T-cell (primary cell): ENCODE measurements around the gene GPR83. TPM values are rescaled to one million over a fixed set of nuclear protein-coding genes. Genes with fewer than 3 reads are reported as not detected.

Experiments used
- ATAC-seq, 4 experiments: fragments of 200-7000 bp in 3 of 4; fragments of 150-1000 bp in 1 of 4; cut with Tn5 transposase; replicated peaks in 1 of 4; 1 replicate in 3 of 4; 2 replicates in 1 of 4; pipeline ENCODE4 v1.10.0; 2021; ENCODE audit warnings: moderate library complexity in 3 of 4, mild to moderate bottlenecking in 2 of 4, moderate number of reproducible peaks in 1 of 4
- CTCF ChIA-PET, 2 donors: fragments of 300-600 bp; sonication (Branson Sonifier 250); formaldehyde crosslinking; loops; one replicate each; lab custom pipeline; 2022; ENCODE audit warnings: antibody characterized with exemption in 2 of 2; lab: Charles Lee
- POLR2A ChIA-PET, 2 donors: fragments of 300-600 bp; sonication (Branson Sonifier 250); formaldehyde crosslinking; loops; one replicate each; lab custom pipeline; 2022; ENCODE audit warnings: antibody characterized with exemption in 2 of 2; lab: Charles Lee
- DNase-seq, 35 experiments: peaks; one replicate each; pipeline versions ENCODE4 v3.0.0 to v3.0.0-alpha.2; 2013 to 2023
- H3K27ac ChIP-seq: one replicate; pipeline ENCODE4 v1.5.1; 2013; ENCODE audit warnings: low read length
- H3K27me3 ChIP-seq, 2 experiments: replicated peaks in 1 of 2; 1 replicate in 1 of 2; 2 replicates in 1 of 2; pipeline versions ENCODE4 v1.6.1 to v1.7.0; 2013; ENCODE audit warnings: low read length in 1 of 2, mixed read lengths in 1 of 2; ENCODE audit not compliant: control insufficient read depth in 2 of 2, insufficient read depth in 2 of 2; ENCODE audit errors: extremely low read depth in 1 of 2
- H3K36me3 ChIP-seq, 2 donors: 1 replicate in 1 of 2; 2 replicates in 1 of 2; pipeline versions ENCODE4 v1.6.1 to v1.7.0; 2013; ENCODE audit warnings: low read length in 1 of 2; ENCODE audit not compliant: control insufficient read depth in 2 of 2, insufficient read depth in 1 of 2; ENCODE audit errors: extremely low read depth in 1 of 2
- H3K4me1 ChIP-seq, 2 experiments: 1 replicate in 1 of 2; 2 replicates in 1 of 2; pipeline versions ENCODE4 v1.6.1 to v1.7.0; 2013; ENCODE audit warnings: low read length in 2 of 2, mixed read lengths in 1 of 2; ENCODE audit not compliant: insufficient read depth in 2 of 2, control insufficient read depth in 1 of 2; ENCODE audit errors: extremely low read depth in 1 of 2
- H3K4me3 ChIP-seq, 2 donors: 1 replicate in 1 of 2; 2 replicates in 1 of 2; pipeline versions ENCODE4 v1.5.1 to v1.7.0; 2013; ENCODE audit warnings: mild to moderate bottlenecking in 2 of 2, low read length in 1 of 2, moderate library complexity in 1 of 2; ENCODE audit not compliant: control insufficient read depth in 1 of 2; ENCODE audit errors: extremely low read depth in 1 of 2
- H3K9me3 ChIP-seq: 2 replicates; pipeline ENCODE4 v1.7.0; 2013
- H3K27ac Mint-ChIP-seq, 2 donors: one replicate each; pipeline ENCODE4 v1.8.0; 2020 to 2021; ENCODE audit warnings: mild to moderate bottlenecking in 2 of 2, mixed read lengths in 2 of 2
- H3K27me3 Mint-ChIP-seq, 2 donors: one replicate each; pipeline ENCODE4 v1.8.0; 2021 to 2022; ENCODE audit warnings: mixed read lengths in 2 of 2
- H3K36me3 Mint-ChIP-seq: one replicate; pipeline ENCODE4 v1.8.0; 2021; ENCODE audit warnings: mixed read lengths
- H3K4me1 Mint-ChIP-seq, 3 donors: one replicate each; pipeline ENCODE4 v1.8.0; 2020 to 2022; ENCODE audit warnings: mixed read lengths in 3 of 3, mild to moderate bottlenecking in 1 of 3
- H3K4me3 Mint-ChIP-seq, 3 donors: one replicate each; pipeline ENCODE4 v1.8.0; 2020 to 2022; ENCODE audit warnings: mild to moderate bottlenecking in 3 of 3, mixed read lengths in 3 of 3, moderate library complexity in 3 of 3
- H3K9me3 Mint-ChIP-seq, 3 donors: one replicate each; pipeline ENCODE4 v1.8.0; 2020 to 2022; ENCODE audit warnings: mixed read lengths in 3 of 3
- WGBS: methylation state at CpG from one replicate; pipeline ENCODE4 v1.1.5; 2013; ENCODE audit warnings: missing lambda C conversion rate; ENCODE audit not compliant: insufficient coverage; 5-methylcytosine and 5-hydroxymethylcytosine counted together
- total RNA-seq, 35 experiments: library from RNA in 6 of 35; stranded (reverse) in 6 of 35; fragments of 120-200 nt in 1 of 35; gene quantifications; one replicate each; pipeline versions ENCODE4 v1.2.1 to v1.2.4 and lab custom pipeline; 2013 to 2026

The GPR83 gene
- total RNA-seq, 5 donors from 2014 or later (not counting 1 experiment from before 2014, with no cell fraction given), result 0.06 to 0.16 (median 0.12) TPM; not detected in 1

- no peak overlapping the region for H3K27ac Mint-ChIP-seq
- WGBS, result 60% methylated on average over 1 of the region's 4 CpGs
- H3K27ac ChIP-seq, result no peak overlapping the region
- peaks cover 15 to 18% of the 10 kb centered on the region in 2 donors for H3K27me3 Mint-ChIP-seq
- peaks cover 8 to 12% of the 10 kb centered on the region in 2 experiments for H3K27me3 ChIP-seq
- H3K9me3 ChIP-seq, result no peaks in the 10 kb centered on the region
- peaks cover 33 to 53% (median 45%) of the 10 kb centered on the region in 3 donors for H3K9me3 Mint-ChIP-seq
- no peak overlapping the region for H3K4me3 Mint-ChIP-seq
- H3K4me3 ChIP-seq, result no peak overlapping the region
- DNase-seq, result no peak
- ChIA-PET CTCF (no interaction called here), POLR2A (no interaction called here)
- H3K36me3 ChIP-seq, result no peaks in the 10 kb centered on the region
- H3K4me1 ChIP-seq, result peaks cover 0 to 4% of the 10 kb centered on the region in 2 experiments
- peaks cover 5 to 8% (median 8%) of the 10 kb centered on the region in 3 donors for H3K4me1 Mint-ChIP-seq
- ATAC-seq, result no peak
- peaks cover 25% of the 10 kb centered on the region for H3K36me3 Mint-ChIP-seq
These were observed 4.0 kb upstream of the GPR83 start for GRCh38 chr11:94405062-94405833.

DNA sequence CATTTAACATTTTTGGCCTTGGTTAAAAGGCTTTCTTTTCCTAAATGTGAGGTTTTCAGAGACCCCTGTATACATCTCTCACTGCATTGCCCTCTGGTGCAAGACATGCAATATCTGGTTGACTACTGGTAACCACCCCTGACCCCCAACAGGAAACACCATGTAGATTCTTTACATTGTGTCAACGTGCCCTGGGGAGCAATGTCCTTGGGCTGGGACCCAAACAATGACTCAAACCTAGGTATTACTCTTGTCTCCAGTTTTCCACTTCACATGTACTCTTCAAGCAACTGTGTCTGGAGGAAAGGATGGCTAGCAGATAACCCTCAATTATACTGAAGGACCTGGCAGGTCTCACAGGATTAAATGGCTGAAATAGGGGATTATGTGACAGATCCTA lies 1.1 kb upstream of the GPR83 start:
- Histone ChIP-seq H3K9me3 (no peaks in the 10 kb centered on the region), H3K27me3 (peaks cover 8 to 32% of the 10 kb centered on the region in 2 experiments), H3K36me3 (no peaks in the 10 kb centered on the region), H3K27ac (no peak overlapping the region), H3K4me3 (no peak overlapping the region), H3K4me1 (peaks cover 0 to 4% of the 10 kb centered on the region in 2 experiments)
- Mint-ChIP-seq H3K9me3 (peaks cover 16 to 27% (median 26%) of the 10 kb centered on the region in 3 donors), H3K27me3 (peaks cover 43 to 45% of the 10 kb centered on the region in 2 donors), H3K27ac (no peak overlapping the region), H3K36me3 (peaks cover 2% of the 10 kb centered on the region), H3K4me3 (no peak overlapping the region), H3K4me1 (peaks cover 5 to 10% (median 9%) of the 10 kb centered on the region in 3 donors)
- ATAC-seq (no peak), DNase-seq (no peak)
- WGBS, result no CpG with 5 or more reads among the region's 1 CpG
- ChIA-PET CTCF (no interaction called here), POLR2A (no interaction called here)

DNA sequence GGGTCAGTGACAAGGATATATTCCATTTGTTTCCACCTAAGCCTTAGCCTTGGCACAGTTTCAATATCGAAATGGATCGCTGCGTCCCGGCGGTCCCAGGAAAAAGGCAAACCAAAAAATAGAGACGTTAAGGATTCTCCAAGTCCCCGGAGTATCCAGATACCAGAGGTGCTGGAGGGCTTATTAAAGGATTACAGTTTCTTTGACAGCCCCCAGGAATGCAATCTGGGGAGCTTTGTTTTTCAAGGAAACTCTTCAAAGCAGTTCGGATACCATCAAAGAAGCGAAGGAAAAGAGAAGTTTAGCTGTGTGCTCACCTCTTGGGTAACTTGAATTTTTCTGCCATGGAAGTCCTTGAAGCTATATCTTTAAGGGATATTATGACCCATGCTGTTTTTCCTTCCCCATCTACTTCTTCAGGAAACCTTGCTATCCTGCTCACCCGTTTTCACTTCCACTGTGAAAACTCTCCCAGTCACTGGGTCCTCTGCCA lies 600 bp upstream of the GPR83 start:
- Histone ChIP-seq H3K36me3 (no peaks in the 10 kb centered on the region), H3K27ac (no peak overlapping the region), H3K4me3 (no peak overlapping the region), H3K27me3 (peaks cover 8 to 36% of the 10 kb centered on the region in 2 experiments), H3K9me3 (no peaks in the 10 kb centered on the region), H3K4me1 (peaks cover 0 to 4% of the 10 kb centered on the region in 2 experiments)
- peaks cover 48 to 49% of the 10 kb centered on the region in 2 donors for H3K27me3 Mint-ChIP-seq
- POLR2A ChIA-PET, result no interaction called here
- H3K27ac Mint-ChIP-seq, result no peak overlapping the region
- WGBS, result 38% methylated on average over 8 of the region's 10 CpGs
- CTCF ChIA-PET, result no interaction called here
- no peak overlapping the region for H3K4me3 Mint-ChIP-seq
- peaks cover 15 to 23% (median 21%) of the 10 kb centered on the region in 3 donors for H3K9me3 Mint-ChIP-seq
- no peak for ATAC-seq
- no peak for DNase-seq
- H3K36me3 Mint-ChIP-seq, result no peaks in the 10 kb centered on the region
- H3K4me1 Mint-ChIP-seq, result peaks cover 5 to 10% (median 9%) of the 10 kb centered on the region in 3 donors

DNA sequence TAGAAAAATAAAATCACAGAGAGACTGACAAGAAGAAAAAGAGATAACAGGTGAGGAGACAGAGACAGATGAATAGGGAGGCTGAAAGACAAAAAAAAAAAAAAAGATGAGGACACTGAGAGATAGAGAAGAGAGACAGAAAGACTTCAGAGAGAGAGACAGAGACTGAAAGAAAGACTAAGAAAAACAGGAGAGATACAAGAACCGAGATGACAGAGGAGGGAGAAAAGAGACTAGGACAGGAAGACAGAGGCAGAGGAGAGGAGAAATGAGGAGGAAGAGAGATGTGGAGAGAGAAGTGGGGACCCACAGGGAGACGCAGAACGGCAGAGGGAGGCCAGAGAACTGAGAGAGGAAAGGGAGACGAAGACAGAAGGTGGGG lies 771 bp downstream of the GPR83 start:
- peaks cover 0 to 4% of the 10 kb centered on the region in 2 experiments for H3K4me1 ChIP-seq
- Mint-ChIP-seq H3K27ac (no peak overlapping the region), H3K27me3 (peaks cover 53 to 57% of the 10 kb centered on the region in 2 donors)

DNA sequence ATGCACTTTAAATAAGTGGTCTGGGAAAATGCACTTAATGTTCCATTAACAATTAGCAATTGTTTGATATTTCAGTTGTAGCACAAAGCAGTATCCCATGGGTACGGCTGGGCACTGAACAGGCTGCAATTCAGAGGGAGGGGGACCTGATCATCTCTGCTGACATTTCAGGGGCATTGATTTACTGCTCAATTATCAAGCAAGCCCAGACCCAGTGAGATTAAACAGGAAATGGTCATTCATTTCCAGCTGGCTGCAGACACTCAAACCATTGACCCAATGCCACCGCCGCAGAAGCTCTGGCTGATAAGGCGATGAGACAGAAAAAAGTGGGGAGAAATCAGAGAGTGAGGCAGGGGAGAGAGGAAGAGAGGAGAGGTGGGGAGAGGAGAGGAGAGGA lies 1.2 kb downstream of the GPR83 start:
- H3K9me3 Mint-ChIP-seq, result peaks cover 8 to 11% (median 11%) of the 10 kb centered on the region in 3 donors
- Histone ChIP-seq H3K4me3 (no peak overlapping the region), H3K9me3 (no peaks in the 10 kb centered on the region), H3K27ac (no peak overlapping the region), H3K27me3 (peaks cover 8 to 44% of the 10 kb centered on the region in 2 experiments), H3K36me3 (no peaks in the 10 kb centered on the region), H3K4me1 (peaks cover 0 to 4% of the 10 kb centered on the region in 2 experiments)
- DNase-seq (no peak), ATAC-seq (no peak)
- peaks cover 53 to 61% of the 10 kb centered on the region in 2 donors for H3K27me3 Mint-ChIP-seq
- ChIA-PET POLR2A (no interaction called here), CTCF (no interaction called here)
- 40% methylated on average over 1 of the region's 4 CpGs for WGBS
- peaks cover 5 to 10% (median 9%) of the 10 kb centered on the region in 3 donors for H3K4me1 Mint-ChIP-seq
- H3K36me3 Mint-ChIP-seq, result no peaks in the 10 kb centered on the region
- peak overlapping the region in 1 of 3 donors; percentile 46 for H3K4me3 Mint-ChIP-seq
- no peak overlapping the region for H3K27ac Mint-ChIP-seq

More for the DNA sequence above, 771 bp downstream of the GPR83 start:
- ChIA-PET POLR2A (no interaction called here), CTCF (no interaction called here)
- peaks cover 8 to 43% of the 10 kb centered on the region in 2 experiments for H3K27me3 ChIP-seq
- H3K4me3 ChIP-seq, result no peak overlapping the region
- 22% methylated on average over 4 of the region's 4 CpGs for WGBS
- ATAC-seq (no peak), DNase-seq (no peak)
- H3K4me1 Mint-ChIP-seq, result peaks cover 5 to 10% (median 9%) of the 10 kb centered on the region in 3 donors
- no peaks in the 10 kb centered on the region for H3K36me3 ChIP-seq
- H3K36me3 Mint-ChIP-seq, result no peaks in the 10 kb centered on the region
- H3K27ac ChIP-seq, result no peak overlapping the region
- no peaks in the 10 kb centered on the region for H3K9me3 ChIP-seq
- peak overlapping the region in 1 of 3 donors; percentile 46 for H3K4me3 Mint-ChIP-seq
- H3K9me3 Mint-ChIP-seq, result peaks cover 8 to 15% (median 13%) of the 10 kb centered on the region in 3 donors

GRCh38 chr11:94398101-94398500 lies 3.1 kb downstream of the GPR83 start:
- ChIA-PET POLR2A (no interaction called here), CTCF (no interaction called here)
- no peak overlapping the region for H3K27ac Mint-ChIP-seq
- no peaks in the 10 kb centered on the region for H3K36me3 Mint-ChIP-seq
- peaks cover 2 to 5% (median 2%) of the 10 kb centered on the region in 3 donors for H3K9me3 Mint-ChIP-seq
- Histone ChIP-seq H3K36me3 (no peaks in the 10 kb centered on the region), H3K4me1 (peaks cover 0 to 4% of the 10 kb centered on the region in 2 experiments), H3K9me3 (no peaks in the 10 kb centered on the region), H3K4me3 (no peak overlapping the region), H3K27me3 (peaks cover 8 to 44% of the 10 kb centered on the region in 2 experiments), H3K27ac (no peak overlapping the region)
- DNase-seq (no peak), ATAC-seq (no peak)
- peaks cover 5 to 10% (median 9%) of the 10 kb centered on the region in 3 donors for H3K4me1 Mint-ChIP-seq
- WGBS, result 76% methylated on average over 5 of the region's 5 CpGs
- H3K4me3 Mint-ChIP-seq, result no peak overlapping the region
- H3K27me3 Mint-ChIP-seq, result peaks cover 55 to 62% of the 10 kb centered on the region in 2 donors
